Dendritic cell treated with granulocyte-macrophage colony-stimulating factor and Interleukin-4, amounts not matched to agents 40 ng/mL and 50 ng/mL, for 4 days (primary cell): Measurements from ENCODE around the gene KHSRP.

Experiments used
- H3K27ac Mint-ChIP-seq: one replicate; pipeline ENCODE4 v1.8.0; 2022; ENCODE audit warnings: mild to moderate bottlenecking, mixed read lengths
- H3K27me3 Mint-ChIP-seq: one replicate; pipeline ENCODE4 v1.8.0; 2022; ENCODE audit warnings: mild to moderate bottlenecking, mixed read lengths
- H3K36me3 Mint-ChIP-seq: one replicate; pipeline ENCODE4 v1.8.0; 2022; ENCODE audit warnings: low read depth, mixed read lengths
- H3K4me1 Mint-ChIP-seq: one replicate; pipeline ENCODE4 v1.8.0; 2022; ENCODE audit warnings: low read depth, mixed read lengths
- H3K4me3 Mint-ChIP-seq: one replicate; pipeline ENCODE4 v1.8.0; 2022; ENCODE audit warnings: mild to moderate bottlenecking, moderate library complexity, mixed read lengths
- H3K9me3 Mint-ChIP-seq: one replicate; pipeline ENCODE4 v1.8.0; 2022; ENCODE audit warnings: mixed read lengths
- intact Hi-C: fragments of 100-400 bp; cut with micrococcal nuclease; formaldehyde crosslinking; loops from one replicate; pipeline ENCODE4 v1.15.0; 2022

The KHSRP gene

GRCh38 chr19:6458695-6459261 is 34.2 kb upstream of the KHSRP start:
- Mint-ChIP-seq H3K36me3 (no peaks in the 10 kb centered on the region), H3K4me1 (peaks cover 28% of the 10 kb centered on the region), H3K27me3 (peaks cover 55% of the 10 kb centered on the region), H3K4me3 (peak overlapping the region; percentile 69), H3K9me3 (peaks cover 15% of the 10 kb centered on the region), H3K27ac (peak overlapping the region; percentile 60)
- intact Hi-C loops: no loop called here

GRCh38 chr19:6457958-6458694 is 33.5 kb upstream of the KHSRP start:
- Mint-ChIP-seq H3K27me3 (peaks cover 54% of the 10 kb centered on the region), H3K9me3 (peaks cover 18% of the 10 kb centered on the region), H3K27ac (peak overlapping the region; percentile 60), H3K4me1 (peaks cover 28% of the 10 kb centered on the region), H3K4me3 (no peak overlapping the region), H3K36me3 (no peaks in the 10 kb centered on the region)
- intact Hi-C loops: no loop called here

- H3K36me3 Mint-ChIP-seq: no peaks in the 10 kb centered on the region
- no peak overlapping the region for H3K4me3 Mint-ChIP-seq
- H3K4me1 Mint-ChIP-seq: peaks cover 28% of the 10 kb centered on the region
- peaks cover 18% of the 10 kb centered on the region for H3K9me3 Mint-ChIP-seq
- no peak overlapping the region for H3K27ac Mint-ChIP-seq
- H3K27me3 Mint-ChIP-seq: peaks cover 49% of the 10 kb centered on the region
- intact Hi-C loops: no loop called here
These were observed 31.3 kb upstream of the KHSRP start for GRCh38 chr19:6455924-6456323.

- intact Hi-C loops: no loop called here
- H3K4me3 Mint-ChIP-seq: no peak overlapping the region
- peaks cover 17% of the 10 kb centered on the region for H3K4me1 Mint-ChIP-seq
- peaks cover 18% of the 10 kb centered on the region for H3K9me3 Mint-ChIP-seq
- peaks cover 44% of the 10 kb centered on the region for H3K27me3 Mint-ChIP-seq
- no peaks in the 10 kb centered on the region for H3K36me3 Mint-ChIP-seq
- H3K27ac Mint-ChIP-seq: no peak overlapping the region
These were observed 29.4 kb upstream of the KHSRP start for GRCh38 chr19:6453951-6454565.

- Mint-ChIP-seq H3K27ac (no peak overlapping the region), H3K27me3 (peaks cover 33% of the 10 kb centered on the region), H3K4me1 (peaks cover 7% of the 10 kb centered on the region), H3K9me3 (peaks cover 18% of the 10 kb centered on the region), H3K4me3 (no peak overlapping the region), H3K36me3 (no peaks in the 10 kb centered on the region)
- intact Hi-C loops: no loop called here
These were observed 28.3 kb upstream of the KHSRP start for GRCh38 chr19:6452899-6453298.

- Mint-ChIP-seq H3K27ac (no peak overlapping the region), H3K4me3 (no peak overlapping the region), H3K27me3 (peaks cover 27% of the 10 kb centered on the region), H3K4me1 (peaks cover 7% of the 10 kb centered on the region), H3K9me3 (peaks cover 18% of the 10 kb centered on the region), H3K36me3 (no peaks in the 10 kb centered on the region)
- intact Hi-C loops: no loop called here
These were observed 27.6 kb upstream of the KHSRP start for GRCh38 chr19:6452223-6452614.

- Mint-ChIP-seq H3K27me3 (peaks cover 23% of the 10 kb centered on the region), H3K27ac (no peak overlapping the region), H3K9me3 (peaks cover 18% of the 10 kb centered on the region), H3K4me3 (no peak overlapping the region), H3K4me1 (peaks cover 7% of the 10 kb centered on the region), H3K36me3 (no peaks in the 10 kb centered on the region)
- intact Hi-C loops: no loop called here
These were observed 27.1 kb upstream of the KHSRP start for GRCh38 chr19:6451583-6452222.

- H3K9me3 Mint-ChIP-seq: peaks cover 16% of the 10 kb centered on the region
- H3K27me3 Mint-ChIP-seq: peaks cover 11% of the 10 kb centered on the region
- intact Hi-C loops: no loop called here
- no peaks in the 10 kb centered on the region for H3K4me1 Mint-ChIP-seq
- no peaks in the 10 kb centered on the region for H3K36me3 Mint-ChIP-seq
- no peak overlapping the region for H3K27ac Mint-ChIP-seq
- no peak overlapping the region for H3K4me3 Mint-ChIP-seq
These were observed 25.6 kb upstream of the KHSRP start for GRCh38 chr19:6450166-6450565.

GRCh38 chr19:6448045-6448444 is 23.4 kb upstream of the KHSRP start:
- H3K9me3 Mint-ChIP-seq: no peaks in the 10 kb centered on the region
- intact Hi-C loops: no loop called here
- H3K36me3 Mint-ChIP-seq: no peaks in the 10 kb centered on the region
- no peak overlapping the region for H3K27ac Mint-ChIP-seq
- H3K4me1 Mint-ChIP-seq: no peaks in the 10 kb centered on the region
- no peak overlapping the region for H3K4me3 Mint-ChIP-seq
- peaks cover 7% of the 10 kb centered on the region for H3K27me3 Mint-ChIP-seq

- Mint-ChIP-seq H3K27me3 (peaks cover 7% of the 10 kb centered on the region), H3K4me3 (no peak overlapping the region), H3K36me3 (no peaks in the 10 kb centered on the region), H3K9me3 (no peaks in the 10 kb centered on the region), H3K27ac (no peak overlapping the region), H3K4me1 (no peaks in the 10 kb centered on the region)
- intact Hi-C loops: no loop called here
These were observed 21.8 kb upstream of the KHSRP start for GRCh38 chr19:6446452-6446851.

GRCh38 chr19:6443986-6444385 is 19.4 kb upstream of the KHSRP start:
- Mint-ChIP-seq H3K27ac (no peak overlapping the region), H3K4me3 (no peak overlapping the region)

GRCh38 chr19:6442087-6442688 is 17.6 kb upstream of the KHSRP start:
- Mint-ChIP-seq H3K4me1 (no peaks in the 10 kb centered on the region), H3K27ac (no peak overlapping the region), H3K4me3 (no peak overlapping the region), H3K27me3 (peaks cover 18% of the 10 kb centered on the region), H3K9me3 (no peaks in the 10 kb centered on the region), H3K36me3 (no peaks in the 10 kb centered on the region)
- intact Hi-C loops: no loop called here

More at GRCh38 chr19:6443986-6444385, 19.4 kb upstream of the KHSRP start:
- intact Hi-C loops: no loop called here
- Mint-ChIP-seq H3K36me3 (no peaks in the 10 kb centered on the region), H3K9me3 (no peaks in the 10 kb centered on the region), H3K4me1 (no peaks in the 10 kb centered on the region), H3K27me3 (peaks cover 10% of the 10 kb centered on the region)

GRCh38 chr19:6440905-6441304 is 16.3 kb upstream of the KHSRP start:
- Mint-ChIP-seq H3K36me3 (no peaks in the 10 kb centered on the region), H3K4me1 (no peaks in the 10 kb centered on the region), H3K4me3 (no peak overlapping the region), H3K27me3 (peaks cover 21% of the 10 kb centered on the region), H3K27ac (no peak overlapping the region), H3K9me3 (no peaks in the 10 kb centered on the region)
- intact Hi-C loops: no loop called here

- H3K4me1 Mint-ChIP-seq: no peaks in the 10 kb centered on the region
- no peak overlapping the region for H3K4me3 Mint-ChIP-seq
- peaks cover 21% of the 10 kb centered on the region for H3K27me3 Mint-ChIP-seq
- no peaks in the 10 kb centered on the region for H3K9me3 Mint-ChIP-seq
- H3K36me3 Mint-ChIP-seq: no peaks in the 10 kb centered on the region
- no peak overlapping the region for H3K27ac Mint-ChIP-seq
- intact Hi-C loops: no loop called here
These were observed 15.1 kb upstream of the KHSRP start for GRCh38 chr19:6439743-6440142.
